Right renal cortex interstitium (tissue), 3 donors: ENCODE measurements around the gene SCAPER. TPM values are rescaled to one million over a fixed set of nuclear protein-coding genes. Genes with fewer than 3 reads are reported as not detected.
A peak's percentile ranks its signal among the peaks of the same experiment; 100 is the strongest.

ENCODE experiments used
- DNase-seq, 3 donors: peaks; one replicate each; pipeline ENCODE4 v3.0.0-alpha.2; 2013; ENCODE audit warnings: low read depth in 3 of 3, low spot score in 2 of 3
- polyA plus RNA-seq, 3 donors: library from polyadenylated mRNA; unstranded; fragments of 120-200 nt; gene quantifications; one replicate each; pipeline ENCODE4 v1.2.1, GENCODE V29; 2013; ENCODE audit not compliant: insufficient read length in 3 of 3

The SCAPER gene
- 10 to 100 TPM; 21.9 to 26.3 (median 25.8) TPM for polyA plus RNA-seq

- DNase-seq, result peak; percentile 69 to 80 (median 73)
Observed at GRCh38 chr15:76905013-76905839, at the start of gene SCAPER. SCAPER (minus strand) TSS chr15:76905340; CDS start chr15:76883817, 21,523 bp downstream.

- DNase-seq, result no peak
Observed at GRCh38 chr15:76954744-76955143, 49.6 kb upstream of the SCAPER start.

- no peak for DNase-seq
Observed at GRCh38 chr15:76953913-76954312, 48.8 kb upstream of the SCAPER start.

DNA sequence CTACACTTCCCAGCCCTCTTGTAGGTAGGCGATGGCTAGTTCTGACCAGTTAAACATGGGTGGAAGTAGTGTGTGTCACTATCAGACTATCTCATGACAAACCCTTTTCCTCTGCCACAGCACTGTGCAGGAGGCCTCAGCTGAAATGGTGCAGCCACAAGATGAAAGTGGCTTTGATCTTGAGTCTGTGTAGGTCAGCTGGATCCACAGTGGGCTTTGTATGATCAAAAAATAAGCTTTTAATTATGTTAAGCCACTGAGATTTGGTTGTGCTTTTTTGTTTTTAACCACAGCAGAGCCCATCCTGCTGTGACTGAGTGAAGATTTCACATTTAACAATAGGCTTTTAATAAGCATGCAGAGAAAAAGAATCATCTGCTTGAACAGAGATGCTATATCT, 46.1 kb upstream of the SCAPER start:
- no peak for DNase-seq

DNA sequence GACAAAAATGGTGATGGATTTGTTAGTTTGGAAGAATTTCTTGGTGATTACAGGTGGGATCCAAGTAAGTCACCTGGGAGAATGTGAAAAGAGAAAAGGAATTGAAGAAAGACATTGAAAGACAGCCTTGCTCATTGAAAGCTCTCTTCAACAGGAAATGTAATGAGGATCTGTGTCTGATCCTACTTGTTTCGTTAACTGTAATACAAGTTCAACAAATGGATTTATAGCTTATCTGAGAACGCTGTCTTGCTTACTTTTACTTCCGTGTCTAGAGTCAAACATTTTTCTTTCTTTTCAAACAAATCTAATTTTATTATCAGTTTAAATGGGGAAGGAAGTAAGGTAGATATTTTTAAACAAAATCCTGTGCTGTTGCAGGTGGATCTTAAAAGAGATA, 42.3 kb upstream of the SCAPER start:
- DNase-seq, result no peak

- DNase-seq, result no peak
Observed at GRCh38 chr15:76945494-76946093, 40.5 kb upstream of the SCAPER start.

- no peak for DNase-seq
Observed at GRCh38 chr15:76942331-76942730, 37.2 kb upstream of the SCAPER start.

DNA sequence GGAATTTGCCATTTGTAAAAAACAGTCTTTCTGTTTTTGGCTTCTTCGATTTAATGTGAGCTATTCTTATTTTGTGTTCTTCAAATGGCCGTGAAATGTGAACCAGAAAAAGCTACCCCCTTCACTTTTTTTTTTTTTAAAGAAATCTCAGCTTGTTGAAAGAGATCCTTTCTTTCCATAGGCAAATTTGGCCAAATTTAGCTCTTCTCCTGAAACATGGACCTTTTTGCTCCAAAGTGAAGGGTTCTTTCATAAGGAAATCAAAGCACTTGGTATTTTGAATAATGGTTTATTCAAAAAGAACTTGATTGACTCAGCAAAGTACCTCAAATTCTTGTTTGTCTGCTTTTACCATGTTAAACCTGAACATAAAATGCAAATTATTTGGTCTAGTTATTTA, 36.5 kb upstream of the SCAPER start:
- no peak for DNase-seq

- DNase-seq, result no peak
Observed at GRCh38 chr15:76939715-76940114, 34.6 kb upstream of the SCAPER start.

DNA sequence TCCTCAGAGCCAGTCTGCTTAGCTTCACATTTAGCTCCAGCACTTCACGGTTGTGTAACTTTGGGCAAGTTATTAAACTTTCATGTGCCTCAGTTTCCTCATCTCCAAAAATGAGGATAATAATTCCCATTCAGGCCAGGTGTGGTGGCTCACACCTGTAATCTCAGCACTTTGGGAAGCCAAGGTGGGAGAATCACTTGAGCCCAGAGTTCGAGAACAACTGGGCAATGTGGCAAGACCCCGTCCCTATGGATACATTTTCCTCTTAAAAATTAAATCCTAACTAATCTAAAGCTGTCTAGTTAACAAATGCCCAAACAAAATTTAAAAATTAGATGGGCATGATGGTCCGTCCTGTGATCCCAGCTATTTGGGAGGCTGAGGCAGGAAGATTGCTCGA, 33.6 kb upstream of the SCAPER start:
- no peak for DNase-seq

DNA sequence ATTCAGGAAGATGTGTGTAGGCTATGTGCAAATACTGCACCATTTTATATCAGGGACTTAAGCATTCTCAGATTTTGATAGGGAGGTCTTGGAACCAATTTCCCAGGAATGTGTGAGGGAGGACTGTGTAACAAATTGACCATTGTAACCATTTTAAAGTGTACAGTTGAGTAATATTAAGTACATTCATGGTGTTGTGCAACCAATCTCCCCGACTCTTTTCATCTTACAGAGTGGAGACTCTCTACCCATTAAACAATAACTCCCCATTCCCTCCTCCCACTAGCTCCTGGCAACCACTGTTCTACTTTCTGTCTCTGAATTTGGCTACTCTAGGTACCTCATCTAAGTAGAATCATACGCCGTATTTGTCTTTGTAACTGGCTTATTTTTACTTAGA, 31.5 kb upstream of the SCAPER start:
- no peak for DNase-seq

GRCh38 chr15:76935620-76936019, 30.5 kb upstream of the SCAPER start:
- DNase-seq, result no peak

DNA sequence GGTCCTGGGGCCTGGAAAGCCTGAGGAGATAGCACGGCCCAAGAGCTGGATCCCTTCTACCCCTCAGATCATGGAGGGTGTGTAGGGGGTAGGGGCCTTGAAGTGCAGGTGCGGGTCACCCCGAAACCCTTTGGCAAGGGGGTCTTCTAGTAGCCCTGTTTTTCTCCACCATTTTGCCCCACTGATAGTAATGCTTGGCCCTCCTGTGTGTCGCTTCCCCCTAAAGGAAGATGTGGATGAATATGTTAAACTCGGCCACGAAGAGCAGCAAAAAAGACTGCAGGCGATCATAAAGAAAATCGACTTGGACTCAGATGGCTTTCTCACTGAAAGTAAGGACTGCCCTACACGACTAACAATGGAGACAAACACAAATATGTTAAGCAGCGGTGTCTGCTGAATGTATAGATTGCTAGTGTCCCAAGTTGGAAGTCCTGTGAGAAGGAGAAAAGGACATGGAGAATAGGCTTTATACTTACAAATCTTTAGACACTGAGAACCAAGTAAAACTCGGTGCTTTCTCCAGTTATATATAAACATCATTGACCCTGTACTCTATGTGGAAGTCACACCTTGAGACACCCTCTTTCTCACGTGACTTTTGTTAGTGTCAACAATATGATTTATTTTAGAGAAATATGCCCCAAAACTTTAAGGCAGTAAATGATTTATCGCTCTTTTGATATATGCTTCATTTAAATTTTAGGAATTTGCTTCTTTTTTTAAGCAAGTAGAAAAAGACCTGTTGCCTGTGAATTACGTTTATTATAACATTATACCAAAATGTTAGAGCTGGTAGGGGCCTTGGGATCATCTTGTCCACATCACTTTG, 27.2 kb upstream of the SCAPER start:
- DNase-seq, result peak in 2 of 3 donors; percentile 18 to 40

DNA sequence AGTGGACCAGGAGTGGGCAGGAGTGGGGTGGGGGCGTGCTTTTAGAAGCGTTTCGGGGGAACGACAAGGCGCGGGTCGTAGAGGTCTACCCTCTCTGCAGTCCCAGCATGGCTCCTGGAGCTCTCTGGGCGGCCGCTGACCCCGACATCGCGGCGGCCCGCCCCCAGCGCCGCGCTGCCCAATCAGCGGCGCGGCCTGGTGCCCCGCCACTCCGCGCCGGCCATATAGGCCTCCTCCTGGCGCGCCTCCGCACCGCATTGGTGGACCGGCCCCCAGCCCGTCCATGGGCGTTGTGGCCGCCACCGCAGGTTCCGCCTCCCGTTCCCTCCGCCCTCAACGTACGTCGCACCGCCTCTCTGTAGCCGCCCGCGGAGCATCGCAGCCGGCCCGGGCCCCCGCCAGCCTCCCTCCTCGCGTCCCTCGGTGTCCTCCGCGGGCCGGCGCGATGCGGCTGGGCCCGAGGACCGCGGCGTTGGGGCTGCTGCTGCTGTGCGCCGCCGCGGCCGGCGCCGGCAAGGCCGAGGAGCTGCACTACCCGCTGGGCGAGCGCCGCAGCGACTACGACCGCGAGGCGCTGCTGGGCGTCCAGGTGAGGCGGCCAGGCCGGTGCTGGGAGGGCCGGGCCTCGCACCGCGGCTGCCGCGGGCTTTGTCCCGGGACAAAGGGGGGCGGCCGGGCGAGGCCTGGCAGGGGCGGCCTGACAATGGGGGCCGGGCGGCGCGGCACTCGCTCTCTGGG, 26.4 kb upstream of the SCAPER start, which contains the start of gene RCN2:
TSS of gene RCN2 (plus strand) at position 353 of the 738 bp plus-strand sequence. CDS start at position 446, 93 bp downstream.
- peak; percentile 65 to 88 (median 83) for DNase-seq

GRCh38 chr15:76930831-76931396, 25.8 kb upstream of the SCAPER start:
- no peak for DNase-seq

DNA sequence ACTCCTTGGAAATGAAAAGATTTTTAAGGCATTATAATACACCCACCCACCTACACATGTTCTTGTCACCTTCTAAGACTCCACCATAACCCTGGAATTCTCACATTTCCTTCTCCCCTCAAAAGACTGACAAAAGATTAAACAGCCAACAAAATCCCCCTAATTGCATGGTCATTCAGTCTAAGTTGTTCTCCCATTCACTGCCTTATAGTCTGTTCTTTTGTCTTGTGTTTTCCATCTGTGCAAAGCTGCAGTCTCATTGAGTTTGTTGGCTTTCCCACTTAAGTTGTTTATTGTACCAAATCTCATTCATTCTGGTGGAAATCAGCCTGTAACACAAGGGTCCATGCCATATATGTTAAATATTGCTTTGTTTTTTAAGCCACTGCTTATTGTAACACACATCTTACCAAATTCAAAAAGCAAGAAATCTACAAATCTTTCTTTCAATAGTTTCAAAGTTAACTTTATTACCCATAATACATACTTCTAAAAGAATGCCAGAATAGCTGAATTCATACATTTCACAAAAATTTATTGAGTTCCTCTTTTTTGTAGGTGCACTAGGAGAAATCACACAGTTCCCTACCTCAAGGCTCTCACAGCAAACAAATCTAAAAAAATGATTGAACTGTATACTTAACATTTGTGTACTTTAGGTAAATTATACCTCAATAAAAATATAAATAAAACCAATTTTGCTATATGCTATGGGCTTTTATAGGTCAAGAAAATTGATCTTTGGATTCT, 24.0 kb upstream of the SCAPER start:
- no peak for DNase-seq

DNA sequence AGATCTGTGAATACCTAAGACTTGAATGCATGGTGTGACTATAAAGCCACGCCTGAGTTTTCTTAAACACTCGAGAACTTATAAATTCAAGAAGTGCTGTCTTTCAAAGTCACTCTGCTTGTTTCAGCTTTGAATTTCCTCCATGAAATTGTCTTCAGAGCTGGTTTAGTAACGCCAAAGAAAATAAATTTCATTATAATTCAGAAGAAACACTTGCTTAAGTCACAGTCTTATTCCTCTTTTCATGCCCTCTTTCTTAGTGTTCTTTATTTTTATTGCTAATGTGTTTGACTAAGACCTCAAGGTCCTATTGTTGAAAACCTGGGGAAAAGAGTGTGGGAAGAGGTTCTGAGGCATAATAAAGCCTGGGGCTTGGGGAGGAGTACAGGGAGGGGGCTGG, 23.1 kb upstream of the SCAPER start:
- DNase-seq, result no peak

GRCh38 chr15:76916369-76916768, 11.2 kb upstream of the SCAPER start:
- DNase-seq, result no peak

GRCh38 chr15:76913737-76914136, 8.6 kb upstream of the SCAPER start:
- DNase-seq, result no peak
